HG03108 (cell line): ENCODE results near the gene TOPAZ1.

Experiments
- ATAC-seq: cut with Tn5 transposase; IDR thresholded peaks from one replicate; pipeline ENCODE4 v1.9.1; 2021; ENCODE audit warnings: moderate library complexity; ENCODE audit not compliant: unreplicated experiment

The TOPAZ1 gene

GRCh38 chr3:44242721-44243120 is 1.0 kb downstream of the TOPAZ1 start:
- no peak for ATAC-seq

GRCh38 chr3:44248152-44248551 is 6.5 kb downstream of the TOPAZ1 start:
- no peak for ATAC-seq

DNA sequence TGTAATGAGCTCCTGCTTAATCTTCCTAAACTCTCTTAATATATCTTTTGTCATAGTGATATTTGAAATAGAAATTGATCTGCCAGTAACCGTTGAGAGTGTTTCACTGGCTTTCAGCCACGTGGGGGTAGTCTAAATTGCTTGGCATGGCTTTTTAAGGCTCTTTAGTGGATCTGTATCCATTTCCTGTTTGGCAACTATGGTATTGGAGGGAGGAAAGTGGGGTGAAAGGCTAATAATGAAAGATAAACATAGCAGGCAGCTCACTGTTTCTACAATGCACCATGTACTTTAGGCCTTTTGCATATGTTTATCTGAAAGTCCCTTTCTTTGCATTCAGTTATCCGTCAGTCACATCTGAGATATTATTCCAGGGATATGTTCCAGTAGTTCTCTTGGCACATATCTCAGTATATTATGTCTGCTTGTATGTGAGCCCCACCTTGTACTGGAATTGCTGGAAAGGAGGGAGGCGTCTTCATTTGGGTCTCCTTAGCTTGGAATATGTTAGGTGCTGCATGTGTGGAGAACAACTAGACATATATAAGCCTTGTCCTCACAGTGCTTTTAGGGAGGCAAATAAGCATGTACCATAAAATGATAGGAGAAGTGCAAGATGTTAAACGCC is 10.8 kb downstream of the TOPAZ1 start:
- ATAC-seq = no peak

DNA sequence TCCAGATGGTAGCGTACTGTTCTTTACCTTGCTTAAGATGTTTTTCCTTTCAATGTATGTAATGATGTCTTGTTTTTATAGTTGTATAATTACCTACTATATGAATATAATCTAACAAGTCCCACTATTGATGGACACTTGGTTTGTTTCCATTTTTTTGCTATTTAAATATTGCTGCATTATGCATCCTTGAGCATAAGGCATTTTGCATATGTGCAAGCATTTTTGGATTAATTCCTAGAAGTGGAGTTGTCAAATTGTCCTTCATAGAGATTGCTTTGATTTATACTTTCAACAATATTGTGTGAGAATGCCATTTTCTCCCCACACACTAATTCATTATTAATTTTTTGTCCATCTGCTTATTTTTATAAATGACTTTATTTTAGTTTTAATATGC is 17.7 kb downstream of the TOPAZ1 start:
- ATAC-seq = no peak

DNA sequence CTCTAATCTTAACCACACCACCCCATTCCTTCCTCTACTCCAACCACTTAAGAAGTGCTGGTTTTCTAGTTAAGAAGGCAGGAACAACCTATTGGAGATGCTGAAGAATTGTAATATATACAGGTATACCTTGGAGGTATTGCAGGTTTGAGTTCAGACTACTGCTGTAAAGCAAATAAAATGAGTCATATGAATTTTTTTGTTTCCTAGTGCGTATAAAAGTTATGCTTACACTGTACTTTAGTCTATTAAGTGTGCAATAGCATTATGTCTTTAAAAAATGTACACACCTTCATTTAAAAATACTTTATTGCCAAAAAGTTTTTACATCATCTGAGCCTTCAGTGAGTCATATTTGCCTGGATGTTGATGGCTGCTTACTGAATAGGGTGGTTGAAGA is 22.5 kb downstream of the TOPAZ1 start:
- no peak for ATAC-seq

DNA sequence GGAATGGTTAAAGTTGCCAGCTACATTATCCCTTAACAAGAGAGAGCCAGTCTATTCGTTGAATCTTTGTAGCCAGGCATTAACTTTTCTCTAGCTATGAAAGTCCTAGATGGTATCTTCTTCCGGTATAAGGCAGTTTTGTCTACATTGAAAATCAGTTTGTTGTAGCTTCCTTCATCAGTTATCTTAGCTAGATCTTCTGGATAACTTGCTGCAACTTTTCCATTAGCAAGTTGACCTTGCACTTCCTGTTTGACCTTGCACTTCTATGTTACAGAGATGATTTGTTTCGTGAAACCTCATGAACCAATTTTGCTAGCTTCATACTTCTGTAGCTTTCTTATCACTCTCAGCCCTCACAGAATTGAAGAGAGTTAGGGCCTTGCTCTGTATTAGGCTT is 24.1 kb downstream of the TOPAZ1 start:
- ATAC-seq = no peak

- no peak for ATAC-seq
These were observed 30.5 kb downstream of the TOPAZ1 start for GRCh38 chr3:44272191-44272590.

DNA sequence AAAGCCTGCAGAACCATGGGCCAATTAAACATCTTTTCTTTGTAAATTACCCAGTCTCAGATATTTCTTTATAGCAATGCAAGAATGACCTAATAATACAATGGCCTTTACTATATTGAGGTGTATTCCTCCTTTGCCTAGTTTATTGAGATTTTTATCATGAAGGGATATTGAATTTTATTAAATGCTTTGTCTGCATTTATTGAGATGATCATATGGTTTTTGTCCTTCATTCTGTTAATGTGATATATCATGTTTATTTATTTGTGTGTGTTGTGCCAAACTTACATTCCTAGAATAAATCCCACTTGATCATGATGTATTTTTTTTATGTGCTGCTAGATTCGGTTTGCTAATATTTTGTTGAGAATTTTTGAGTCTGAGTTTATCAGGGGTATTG is 36.2 kb downstream of the TOPAZ1 start:
- no peak for ATAC-seq

DNA sequence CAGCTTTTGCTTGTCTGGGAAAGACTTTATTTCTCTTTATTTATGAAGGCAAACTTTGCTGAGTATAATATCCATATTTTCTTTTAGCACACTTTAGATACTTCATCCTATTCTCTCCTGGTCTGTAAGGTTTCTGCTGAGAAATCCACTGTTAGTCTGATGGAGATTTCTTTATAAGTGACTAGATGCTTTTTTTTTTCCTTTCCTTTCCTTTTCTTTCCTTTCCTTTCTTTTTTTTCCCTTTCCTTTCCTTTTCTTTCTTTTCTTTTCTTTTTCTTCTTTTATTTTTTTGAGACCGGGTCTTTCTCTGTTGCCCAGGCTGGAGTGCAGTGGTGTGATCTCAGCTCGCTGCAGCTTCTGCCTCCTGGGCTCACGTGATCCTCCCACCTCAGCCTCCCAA is 38.4 kb downstream of the TOPAZ1 start:
- no peak for ATAC-seq

GRCh38 chr3:44280631-44281030 is 38.9 kb downstream of the TOPAZ1 start:
- ATAC-seq = no peak

- ATAC-seq = no peak
These were observed 43.3 kb downstream of the TOPAZ1 start for GRCh38 chr3:44284949-44285348.

- ATAC-seq = no peak
These were observed 48.3 kb downstream of the TOPAZ1 start for GRCh38 chr3:44289882-44290462.

- ATAC-seq = no peak
These were observed 50.6 kb downstream of the TOPAZ1 start for GRCh38 chr3:44292276-44292675.

DNA sequence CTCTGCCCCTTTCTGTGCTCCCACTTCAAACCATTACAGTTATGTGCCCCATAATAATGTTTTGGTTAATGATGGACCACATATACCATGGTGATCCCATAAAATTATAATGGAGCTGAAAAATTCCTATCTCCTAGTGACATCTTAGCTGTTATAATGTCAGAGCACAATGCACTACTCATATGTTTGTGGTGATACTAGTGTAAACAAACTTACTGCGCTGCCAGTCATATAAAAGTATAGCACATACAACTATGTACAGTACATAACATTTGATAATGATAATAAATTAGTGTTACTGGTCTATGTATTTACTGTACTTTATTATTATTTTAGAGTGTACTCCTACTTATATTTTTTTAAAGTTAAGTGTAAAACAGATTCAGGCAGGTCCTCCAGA is 51.3 kb downstream of the TOPAZ1 start:
- ATAC-seq = no peak

DNA sequence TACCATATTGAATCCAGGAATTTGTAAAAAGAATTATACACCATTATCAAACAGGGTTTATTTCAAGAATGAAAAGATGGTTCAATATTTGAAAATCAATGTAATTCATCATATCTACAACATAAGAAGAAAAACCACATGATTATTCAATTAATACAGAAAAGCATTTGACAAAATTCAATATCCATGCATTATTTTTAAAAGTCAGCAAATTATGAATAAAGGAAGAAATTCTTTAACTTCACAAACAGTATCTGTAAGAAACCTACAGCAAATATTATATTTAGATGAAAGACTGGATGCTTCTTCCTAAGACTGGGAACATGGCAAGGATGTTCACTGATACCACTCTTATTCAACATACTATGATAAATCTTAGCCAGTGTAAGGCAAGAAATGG is 55.6 kb downstream of the TOPAZ1 start:
- ATAC-seq = no peak

- ATAC-seq = no peak
These were observed 60.1 kb downstream of the TOPAZ1 start for GRCh38 chr3:44301746-44302145.

DNA sequence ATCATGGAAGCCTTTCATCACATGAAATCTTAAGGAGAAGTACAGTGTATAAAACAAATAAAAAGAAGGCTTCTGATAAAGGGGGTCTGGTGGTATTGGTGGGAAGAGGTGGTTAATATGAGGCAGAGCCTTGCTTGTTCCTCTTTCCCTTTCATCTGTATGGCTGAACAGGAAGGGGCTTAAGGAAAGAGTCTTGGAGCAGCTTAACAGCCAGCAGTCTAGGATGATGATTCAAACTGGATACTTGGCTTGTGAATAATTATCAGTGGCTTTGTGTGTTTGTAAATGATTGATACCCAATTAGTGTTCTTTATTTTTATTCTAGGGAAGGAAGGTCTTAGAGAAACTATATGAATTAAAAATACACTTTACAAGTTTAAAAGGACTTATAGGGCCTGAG is 67.8 kb downstream of the TOPAZ1 start:
- ATAC-seq = no peak

GRCh38 chr3:44318891-44319311 is 77.2 kb downstream of the TOPAZ1 start:
- ATAC-seq = no peak

DNA sequence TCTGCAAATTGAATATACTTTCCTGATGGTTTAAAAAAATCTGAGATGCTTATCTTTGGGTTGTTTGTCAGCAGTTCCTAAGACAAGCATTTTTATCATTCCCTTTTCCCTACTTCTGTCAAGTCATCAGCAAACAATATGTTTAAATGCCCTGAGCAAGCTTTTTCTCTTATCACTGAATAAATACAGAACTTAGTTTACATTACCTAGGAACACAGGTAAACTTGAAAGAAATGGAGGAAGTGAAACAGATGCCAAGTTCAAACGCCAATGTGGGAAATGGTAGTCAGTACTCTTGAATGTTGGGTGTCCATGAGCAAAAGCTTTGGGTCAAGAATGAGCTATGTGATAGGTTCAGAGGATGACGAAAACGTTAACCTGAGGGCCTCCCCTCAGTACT is 79.6 kb downstream of the TOPAZ1 start:
- ATAC-seq = no peak

DNA sequence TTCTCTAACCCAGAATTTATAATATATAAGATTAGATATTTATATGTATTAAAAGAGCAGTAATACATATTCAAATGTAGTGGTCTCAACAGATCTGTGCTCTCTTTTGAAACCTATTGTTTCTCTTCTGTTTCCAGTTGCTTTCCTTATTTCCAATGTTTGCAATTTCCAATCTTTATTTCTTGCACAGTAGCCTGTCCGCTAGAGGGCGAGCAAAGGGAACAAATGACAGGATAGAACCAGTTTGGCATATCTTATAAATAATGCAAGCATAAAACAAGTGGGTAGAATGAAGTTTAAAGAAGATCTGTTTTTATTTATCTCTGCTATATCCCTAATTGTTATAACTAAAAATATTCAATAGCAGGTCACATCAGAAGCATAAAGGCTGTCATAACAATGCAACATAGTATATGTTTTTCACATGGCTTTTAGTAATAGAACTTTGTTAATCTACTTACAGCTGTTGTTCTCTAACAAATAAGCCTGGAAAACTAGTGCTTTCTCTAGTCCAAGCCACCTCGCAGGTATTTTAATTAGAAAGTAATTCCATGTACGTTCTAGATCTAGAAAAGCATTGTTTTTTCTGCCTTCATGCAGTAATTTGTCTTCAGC is 81.8 kb downstream of the TOPAZ1 start:
- no peak for ATAC-seq

DNA sequence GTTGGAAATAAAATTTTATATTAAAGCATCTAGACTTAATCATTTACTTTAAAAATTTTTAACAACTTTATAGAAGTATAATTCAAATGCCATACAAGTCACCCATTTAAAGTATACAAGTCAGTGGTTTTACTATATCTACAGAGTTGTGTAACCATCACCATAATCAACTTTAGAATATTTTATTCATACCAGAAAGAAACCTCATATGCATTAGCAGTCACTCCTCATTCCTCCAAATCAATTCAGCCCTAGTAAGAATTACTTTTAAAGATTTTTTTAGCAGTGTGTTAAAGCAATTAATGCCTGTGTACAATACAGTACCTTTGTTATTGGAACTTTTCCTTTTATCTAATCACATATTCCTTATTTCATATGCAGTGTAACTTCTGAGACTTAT is 82.9 kb downstream of the TOPAZ1 start:
- no peak for ATAC-seq

GRCh38 chr3:44326019-44326418 is 84.3 kb downstream of the TOPAZ1 start:
- no peak for ATAC-seq

DNA sequence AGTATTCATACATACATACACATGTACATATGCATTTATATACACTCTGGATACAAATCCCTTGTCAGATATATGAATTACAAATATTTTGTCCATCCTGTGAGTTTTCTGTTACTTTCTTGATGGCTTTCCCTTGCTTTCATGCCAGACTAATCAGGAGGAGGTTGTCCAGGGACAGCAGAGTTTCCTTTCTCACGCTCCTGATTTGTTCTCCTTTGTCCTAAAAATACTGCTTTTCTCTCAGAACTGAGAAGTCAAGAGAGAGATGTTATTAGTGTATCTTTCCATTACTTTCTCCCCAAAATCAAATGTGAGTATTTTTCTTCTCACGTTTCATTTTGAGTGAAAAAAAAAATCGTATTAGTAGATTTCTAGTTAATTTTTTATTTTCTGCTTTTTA is 84.8 kb downstream of the TOPAZ1 start:
- no peak for ATAC-seq
